Measurements from ENCODE around the gene CBFA2T3.

CBFA2T3 gene

GRCh38 chr16:88885693-88886280 is 91.2 kb downstream of the CBFA2T3 start:
- no peak for DNase-seq

GRCh38 chr16:88884569-88885271 is 92.3 kb downstream of the CBFA2T3 start:
- no peak for DNase-seq

- peak; percentile 73 for DNase-seq
Observed at GRCh38 chr16:88883946-88884345, 93.1 kb downstream of the CBFA2T3 start.

GRCh38 chr16:88883117-88883895 is 93.7 kb downstream of the CBFA2T3 start:
- DNase-seq = no peak

- DNase-seq = no peak
Observed at GRCh38 chr16:88882358-88883030, 94.5 kb downstream of the CBFA2T3 start.

- no peak for DNase-seq
Observed at GRCh38 chr16:88881675-88882357, 95.2 kb downstream of the CBFA2T3 start.

- no peak for DNase-seq
Observed at GRCh38 chr16:88881007-88881615, 95.9 kb downstream of the CBFA2T3 start.

GRCh38 chr16:88880226-88881006 is 96.6 kb downstream of the CBFA2T3 start:
- DNase-seq = no peak

- DNase-seq = no peak
Observed at GRCh38 chr16:88879788-88880055, 97.3 kb downstream of the CBFA2T3 start.

GRCh38 chr16:88878967-88879787 is 97.8 kb downstream of the CBFA2T3 start:
- no peak for DNase-seq

GRCh38 chr16:88878356-88878755 is 98.7 kb downstream of the CBFA2T3 start:
- DNase-seq = no peak

- DNase-seq = no peak
Observed at GRCh38 chr16:88877564-88878289, 99.3 kb downstream of the CBFA2T3 start.

GRCh38 chr16:88876942-88877526 is 100.0 kb downstream of the CBFA2T3 start:
- DNase-seq = no peak

GRCh38 chr16:88875703-88876234 is 101.2 kb downstream of the CBFA2T3 start:
- no peak for DNase-seq

- no peak for DNase-seq
Observed at GRCh38 chr16:88874938-88875599, 101.9 kb downstream of the CBFA2T3 start.

GRCh38 chr16:88872650-88873331 is 104.2 kb downstream of the CBFA2T3 start:
- DNase-seq = no peak

- DNase-seq = no peak
Observed at GRCh38 chr16:88871730-88872416, 105.1 kb downstream of the CBFA2T3 start.

GRCh38 chr16:88871349-88871702 is 105.7 kb downstream of the CBFA2T3 start:
- peak; percentile 28 for DNase-seq
